Tibial nerve (tissue), 4 donors: ENCODE measurements around the gene ULBP1. TPM values are rescaled to one million over a fixed set of nuclear protein-coding genes. Genes with fewer than 3 reads are reported as not detected.

Experiments
- DNase-seq, 2 donors: peaks; one replicate each; pipeline ENCODE4 v3.0.0-alpha.2; 2019; ENCODE audit warnings: low spot score in 2 of 2
- H3K27ac ChIP-seq, 4 donors: fragments of 200-600 bp; sonication (generic) in 3 of 4; one replicate each; pipeline ENCODE4 v1.5.1; 2017 to 2019; ENCODE audit warnings: mild to moderate bottlenecking in 1 of 4
- H3K27me3 ChIP-seq, 2 donors: fragments of 200-600 bp; sonication (generic) in 1 of 2; one replicate each; pipeline versions ENCODE4 v1.5.1 to v1.6.0; 2017 to 2019
- H3K36me3 ChIP-seq, 3 donors: fragments of 200-600 bp; sonication (generic); one replicate each; pipeline ENCODE4 v1.5.1; 2018 to 2019
- H3K4me1 ChIP-seq, 4 donors: fragments of 200-600 bp; sonication (generic) in 3 of 4; one replicate each; pipeline ENCODE4 v1.5.1; 2017 to 2019
- H3K4me3 ChIP-seq, 4 donors: fragments of 200-600 bp; sonication (generic) in 3 of 4; one replicate each; pipeline ENCODE4 v1.5.1; 2017 to 2019; ENCODE audit warnings: mild to moderate bottlenecking in 1 of 4, moderate library complexity in 1 of 4
- H3K9me3 ChIP-seq, 4 donors: fragments of 200-600 bp; sonication (generic) in 3 of 4; one replicate each; pipeline ENCODE4 v1.5.1; 2017 to 2019
- CTCF ChIP-seq, 5 experiments: fragments of 200-600 bp in 3 of 5; fragments of 450-650 bp in 2 of 5; sonication (generic) in 3 of 5; IDR thresholded peaks; one replicate each; pipeline ENCODE4 v1.5.1; 2016 to 2019; ENCODE audit warnings: antibody characterized with exemption in 5 of 5, mild to moderate bottlenecking in 3 of 5, moderate library complexity in 2 of 5
- EP300 ChIP-seq, 2 donors: sonication (generic); formaldehyde crosslinking; IDR thresholded peaks; one replicate each; pipeline ENCODE4 v1.6.1; 2017; ENCODE audit warnings: antibody characterized with exemption in 2 of 2, mild to moderate bottlenecking in 1 of 2
- POLR2A ChIP-seq, 2 donors: fragments of 450-650 bp; IDR thresholded peaks; one replicate each; pipeline ENCODE4 v1.6.1; 2017; ENCODE audit warnings: antibody characterized with exemption in 2 of 2, mild to moderate bottlenecking in 2 of 2, moderate library complexity in 2 of 2
- WGBS, 2 donors: methylation state at CpG; one replicate each; pipeline ENCODE4 v1.1.5; 2018; 5-methylcytosine and 5-hydroxymethylcytosine counted together
- total RNA-seq, 4 donors: library from RNA; depleted of rRNA; stranded (reverse); fragments of >200 nt; gene quantifications; one replicate each; pipeline ENCODE4 v1.1.0, GENCODE V29; 2016

Gene ULBP1
- total RNA-seq, 4 donors from 2014 or later: 0.21 TPM; not detected in 3

- Histone ChIP-seq H3K4me1 (peaks cover 0 to 24% (median 14%) of the 10 kb centered on the region in 4 donors), H3K27ac (no peak overlapping the region), H3K4me3 (no peak overlapping the region), H3K9me3 (peaks cover 0 to 26% (median 1%) of the 10 kb centered on the region in 4 donors), H3K36me3 (no peaks in the 10 kb centered on the region), H3K27me3 (peaks cover 0 to 100% of the 10 kb centered on the region in 2 donors)
- no peak for DNase-seq
- WGBS, 2 donors: 52 to 55% methylated on average over 4 of the region's 4 CpGs
- TF ChIP-seq POLR2A (IDR thresholded peaks at IDR 0.05): no peak
- TF ChIP-seq EP300 (IDR thresholded peaks at IDR 0.05): no peak
- TF ChIP-seq CTCF (IDR thresholded peaks at IDR 0.05): no peak
Observed at GRCh38 chr6:149991838-149992237, 28.1 kb downstream of the ULBP1 start.

- no peak for TF ChIP-seq CTCF (IDR thresholded peaks at IDR 0.05)
- TF ChIP-seq POLR2A (IDR thresholded peaks at IDR 0.05): no peak
- no peak for TF ChIP-seq EP300 (IDR thresholded peaks at IDR 0.05)
- 65 to 76% methylated on average over 6 of the region's 6 CpGs for WGBS, 2 donors
- Histone ChIP-seq H3K36me3 (no peaks in the 10 kb centered on the region), H3K4me1 (peaks cover 0 to 14% (median 8%) of the 10 kb centered on the region in 4 donors), H3K9me3 (no peaks in the 10 kb centered on the region), H3K4me3 (no peak overlapping the region), H3K27me3 (peaks cover 0 to 94% of the 10 kb centered on the region in 2 donors), H3K27ac (no peak overlapping the region)
- no peak for DNase-seq
Observed at GRCh38 chr6:149995235-149995750, 31.6 kb downstream of the ULBP1 start.

- peaks cover 0 to 93% of the 10 kb centered on the region in 2 donors for H3K27me3 ChIP-seq
- no peak overlapping the region for H3K4me3 ChIP-seq
- TF ChIP-seq EP300 (IDR thresholded peaks at IDR 0.05) (no peak), CTCF (IDR thresholded peaks at IDR 0.05) (no peak), POLR2A (IDR thresholded peaks at IDR 0.05) (no peak)
Observed at GRCh38 chr6:149995971-149996370, 32.2 kb downstream of the ULBP1 start.

GRCh38 chr6:149999636-150000035 is 35.9 kb downstream of the ULBP1 start:
- no peak overlapping the region for H3K4me3 ChIP-seq
- peaks cover 0 to 4% (median 0%) of the 10 kb centered on the region in 4 donors for H3K9me3 ChIP-seq
- H3K36me3 ChIP-seq: no peaks in the 10 kb centered on the region
- H3K27ac ChIP-seq: no peak overlapping the region
- TF ChIP-seq EP300 (IDR thresholded peaks at IDR 0.05): no peak
- TF ChIP-seq CTCF (IDR thresholded peaks at IDR 0.05): no peak
- no peak for TF ChIP-seq POLR2A (IDR thresholded peaks at IDR 0.05)
- H3K27me3 ChIP-seq: peaks cover 0 to 90% of the 10 kb centered on the region in 2 donors
- DNase-seq: no peak
- 75 to 90% methylated on average over 2 of the region's 2 CpGs for WGBS, 2 donors
- peaks cover 0 to 6% (median 4%) of the 10 kb centered on the region in 4 donors for H3K4me1 ChIP-seq

More at GRCh38 chr6:149995971-149996370, 32.2 kb downstream of the ULBP1 start:
- no peak for DNase-seq
- no peak overlapping the region for H3K27ac ChIP-seq
- no peaks in the 10 kb centered on the region for H3K36me3 ChIP-seq
- no peaks in the 10 kb centered on the region for H3K9me3 ChIP-seq
- 85 to 86% methylated on average over 7 of the region's 7 CpGs for WGBS, 2 donors
- peaks cover 0 to 8% (median 4%) of the 10 kb centered on the region in 4 donors for H3K4me1 ChIP-seq

GRCh38 chr6:150001295-150002008 is 37.7 kb downstream of the ULBP1 start:
- DNase-seq: no peak
- no peaks in the 10 kb centered on the region for H3K36me3 ChIP-seq
- H3K27me3 ChIP-seq: peaks cover 0 to 90% of the 10 kb centered on the region in 2 donors
- WGBS, 2 donors: 54 to 61% methylated on average over 3 of the region's 3 CpGs
- H3K4me3 ChIP-seq: no peak overlapping the region
- no peak overlapping the region for H3K27ac ChIP-seq
- peaks cover 0 to 17% (median 11%) of the 10 kb centered on the region in 4 donors for H3K4me1 ChIP-seq
- TF ChIP-seq EP300 (IDR thresholded peaks at IDR 0.05) (no peak), CTCF (IDR thresholded peaks at IDR 0.05) (no peak), POLR2A (IDR thresholded peaks at IDR 0.05) (no peak)
- peaks cover 0 to 4% (median 0%) of the 10 kb centered on the region in 4 donors for H3K9me3 ChIP-seq
